Measurements from ENCODE around the gene NID2.

NID2 gene

DNA sequence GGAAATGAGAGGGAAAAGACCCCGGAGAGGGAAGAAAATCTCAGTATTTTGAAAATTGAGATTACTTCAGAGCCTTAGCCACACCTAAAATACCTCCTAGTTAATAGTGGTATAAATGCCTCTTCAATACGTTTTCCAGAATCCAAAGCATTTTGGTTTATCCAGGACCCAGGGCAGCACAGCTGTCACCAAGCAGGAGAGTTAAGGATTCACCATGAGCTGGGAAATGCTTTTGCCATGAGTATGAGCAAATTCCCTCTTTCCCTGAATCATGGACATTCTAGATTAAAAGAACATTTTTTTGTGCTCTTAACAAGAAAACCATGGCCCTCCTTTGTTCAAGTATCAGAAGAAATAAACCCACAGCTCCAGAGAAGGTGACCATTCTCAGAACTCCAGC is 101.3 kb downstream of the NID2 start:
- Histone ChIP-seq H3K79me2 (ENCODE audit: low read length) (no peaks in the 10 kb centered on the region), H3K27me3 (ENCODE audit: low read depth, low read length) (no peaks in the 10 kb centered on the region), H3K4me2 (ENCODE audit: low read length) (no peak overlapping the region), H3K9me3 (ENCODE audit: insufficient read depth, low read length) (no peaks in the 10 kb centered on the region), H3K27ac (ENCODE audit: low read length) (no peak overlapping the region), H2AFZ (ENCODE audit: low read depth, low read length) (no peak overlapping the region), H3K4me1 (ENCODE audit: low read length) (peaks cover 8% of the 10 kb centered on the region), H3K36me3 (replicated peaks; ENCODE audit: low read depth, low read length) (no peaks in the 10 kb centered on the region), H4K20me1 (ENCODE audit: insufficient read depth, low read length) (no peaks in the 10 kb centered on the region), H3K9ac (ENCODE audit: low read length) (no peak overlapping the region), H3K4me3 (ENCODE audit: low read length) (no peak overlapping the region)
- no peak for TF ChIP-seq EZH2phosphoT487 (IDR thresholded peaks at IDR 0.05; ENCODE audit: low read depth)
- TF ChIP-seq, protein P1, sequence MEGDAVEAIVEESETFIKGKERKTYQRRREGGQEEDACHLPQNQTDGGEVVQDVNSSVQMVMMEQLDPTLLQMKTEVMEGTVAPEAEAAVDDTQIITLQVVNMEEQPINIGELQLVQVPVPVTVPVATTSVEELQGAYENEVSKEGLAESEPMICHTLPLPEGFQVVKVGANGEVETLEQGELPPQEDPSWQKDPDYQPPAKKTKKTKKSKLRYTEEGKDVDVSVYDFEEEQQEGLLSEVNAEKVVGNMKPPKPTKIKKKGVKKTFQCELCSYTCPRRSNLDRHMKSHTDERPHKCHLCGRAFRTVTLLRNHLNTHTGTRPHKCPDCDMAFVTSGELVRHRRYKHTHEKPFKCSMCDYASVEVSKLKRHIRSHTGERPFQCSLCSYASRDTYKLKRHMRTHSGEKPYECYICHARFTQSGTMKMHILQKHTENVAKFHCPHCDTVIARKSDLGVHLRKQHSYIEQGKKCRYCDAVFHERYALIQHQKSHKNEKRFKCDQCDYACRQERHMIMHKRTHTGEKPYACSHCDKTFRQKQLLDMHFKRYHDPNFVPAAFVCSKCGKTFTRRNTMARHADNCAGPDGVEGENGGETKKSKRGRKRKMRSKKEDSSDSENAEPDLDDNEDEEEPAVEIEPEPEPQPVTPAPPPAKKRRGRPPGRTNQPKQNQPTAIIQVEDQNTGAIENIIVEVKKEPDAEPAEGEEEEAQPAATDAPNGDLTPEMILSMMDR (IDR thresholded peaks at IDR 0.05; ENCODE audit: low read depth, low read length) = no peak

DNA sequence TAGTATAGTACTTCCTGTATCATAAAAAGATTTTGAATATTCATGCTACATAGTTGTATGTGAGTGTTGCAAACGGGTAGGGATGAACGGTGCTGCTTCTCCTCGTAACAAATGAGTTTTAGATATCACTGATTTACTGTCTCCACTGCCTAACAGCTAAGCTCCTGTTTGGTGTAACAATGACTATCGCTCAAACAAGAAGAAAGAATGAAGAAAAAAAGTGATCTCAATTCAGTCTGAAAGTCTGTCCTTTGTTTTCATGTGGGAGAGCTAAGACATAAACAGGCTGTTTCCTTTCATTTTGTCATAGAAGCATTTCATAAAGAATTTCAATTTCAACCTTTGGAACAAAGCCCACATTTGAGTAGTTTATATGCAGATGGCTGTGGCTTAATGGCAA is 105.6 kb downstream of the NID2 start:
- Histone ChIP-seq H3K4me2 (ENCODE audit: low read length) (no peak overlapping the region), H3K27me3 (ENCODE audit: low read depth, low read length) (no peaks in the 10 kb centered on the region), H4K20me1 (ENCODE audit: insufficient read depth, low read length) (no peaks in the 10 kb centered on the region), H3K36me3 (replicated peaks; ENCODE audit: low read depth, low read length) (peaks cover 17% of the 10 kb centered on the region), H3K79me2 (ENCODE audit: low read length) (no peaks in the 10 kb centered on the region), H2AFZ (ENCODE audit: low read depth, low read length) (no peak overlapping the region), H3K4me3 (ENCODE audit: low read length) (no peak overlapping the region), H3K27ac (ENCODE audit: low read length) (no peak overlapping the region), H3K9ac (ENCODE audit: low read length) (no peak overlapping the region), H3K9me3 (ENCODE audit: insufficient read depth, low read length) (no peaks in the 10 kb centered on the region), H3K4me1 (ENCODE audit: low read length) (peaks cover 8% of the 10 kb centered on the region)
- no peak for TF ChIP-seq EZH2phosphoT487 (IDR thresholded peaks at IDR 0.05; ENCODE audit: low read depth)
- TF ChIP-seq, protein P1 (IDR thresholded peaks at IDR 0.05; ENCODE audit: low read depth, low read length) = no peak

DNA sequence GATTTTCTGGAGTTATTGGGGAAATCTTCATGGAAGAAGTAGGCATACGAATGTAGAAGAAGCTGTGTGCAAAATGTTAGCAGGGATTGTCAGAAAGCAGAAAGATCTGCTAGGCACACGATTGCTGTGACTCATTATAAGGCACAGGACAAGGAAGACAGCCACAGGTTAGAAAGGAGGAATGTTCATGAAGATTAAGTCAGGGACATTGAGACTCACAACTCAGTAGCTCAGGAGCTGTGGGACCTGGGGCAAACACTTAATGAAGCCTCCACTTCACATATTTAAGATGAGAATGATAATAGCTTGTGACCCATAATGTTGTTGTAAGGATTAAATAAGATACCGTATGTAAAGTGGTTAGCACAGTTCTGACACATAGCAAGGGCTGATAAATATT is 106.1 kb downstream of the NID2 start:
- Histone ChIP-seq H3K9ac (ENCODE audit: low read length) (no peak overlapping the region), H3K79me2 (ENCODE audit: low read length) (no peaks in the 10 kb centered on the region), H3K4me3 (ENCODE audit: low read length) (no peak overlapping the region), H3K9me3 (ENCODE audit: insufficient read depth, low read length) (no peaks in the 10 kb centered on the region), H3K4me1 (ENCODE audit: low read length) (peaks cover 8% of the 10 kb centered on the region), H3K27ac (ENCODE audit: low read length) (no peak overlapping the region), H3K36me3 (replicated peaks; ENCODE audit: low read depth, low read length) (peaks cover 17% of the 10 kb centered on the region), H4K20me1 (ENCODE audit: insufficient read depth, low read length) (no peaks in the 10 kb centered on the region), H2AFZ (ENCODE audit: low read depth, low read length) (no peak overlapping the region), H3K27me3 (ENCODE audit: low read depth, low read length) (no peaks in the 10 kb centered on the region), H3K4me2 (ENCODE audit: low read length) (no peak overlapping the region)
- TF ChIP-seq, protein P1 (IDR thresholded peaks at IDR 0.05; ENCODE audit: low read depth, low read length) = no peak
- no peak for TF ChIP-seq EZH2phosphoT487 (IDR thresholded peaks at IDR 0.05; ENCODE audit: low read depth)

DNA sequence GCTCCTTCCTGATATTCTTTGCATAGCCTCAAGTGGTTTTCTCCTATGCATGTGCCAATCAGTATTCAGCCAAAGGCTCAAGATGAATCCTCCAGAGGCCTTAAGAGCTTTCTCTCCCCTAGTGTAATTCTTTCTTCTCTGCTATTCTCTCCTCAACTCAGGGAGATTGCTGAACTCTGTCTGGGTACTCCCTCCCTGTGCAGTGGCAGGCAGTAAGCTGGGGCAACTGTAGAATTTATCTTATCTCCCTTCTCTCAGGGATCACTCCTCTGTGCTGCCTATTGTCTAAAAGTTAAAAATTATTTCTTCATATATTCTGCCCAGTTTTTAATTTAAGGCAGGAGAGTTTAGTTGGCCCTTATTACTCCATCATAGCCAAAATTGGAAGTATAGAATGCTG is 108.0 kb downstream of the NID2 start:
- Histone ChIP-seq H3K36me3 (replicated peaks; ENCODE audit: low read depth, low read length) (peaks cover 17% of the 10 kb centered on the region), H3K4me1 (ENCODE audit: low read length) (peaks cover 8% of the 10 kb centered on the region), H3K79me2 (ENCODE audit: low read length) (no peaks in the 10 kb centered on the region), H2AFZ (ENCODE audit: low read depth, low read length) (no peak overlapping the region), H3K9ac (ENCODE audit: low read length) (no peak overlapping the region), H3K9me3 (ENCODE audit: insufficient read depth, low read length) (no peaks in the 10 kb centered on the region), H4K20me1 (ENCODE audit: insufficient read depth, low read length) (no peaks in the 10 kb centered on the region), H3K27me3 (ENCODE audit: low read depth, low read length) (no peaks in the 10 kb centered on the region), H3K4me2 (ENCODE audit: low read length) (no peak overlapping the region), H3K27ac (ENCODE audit: low read length) (no peak overlapping the region), H3K4me3 (ENCODE audit: low read length) (no peak overlapping the region)
- TF ChIP-seq, protein P1 (IDR thresholded peaks at IDR 0.05; ENCODE audit: low read depth, low read length) = no peak
- no peak for TF ChIP-seq EZH2phosphoT487 (IDR thresholded peaks at IDR 0.05; ENCODE audit: low read depth)
